Esophagus squamous epithelium (tissue), 4 donors: ENCODE data around the gene DDX46.

Source experiments
- CTCF ChIP-seq, 6 experiments: fragments of 450-650 bp in 4 of 6; fragments of 200-600 bp in 2 of 6; sonication (generic) in 2 of 6; IDR thresholded peaks; one replicate each; pipeline ENCODE4 v1.5.1; 2016 to 2019; ENCODE audit warnings: antibody characterized with exemption in 6 of 6, mild to moderate bottlenecking in 4 of 6, moderate library complexity in 4 of 6
- POLR2A ChIP-seq, 4 donors: fragments of 450-650 bp; IDR thresholded peaks; one replicate each; pipeline ENCODE4 v1.6.1; 2017; ENCODE audit warnings: antibody characterized with exemption in 4 of 4, mild to moderate bottlenecking in 4 of 4, moderate library complexity in 3 of 4

- TF ChIP-seq CTCF (IDR thresholded peaks at IDR 0.05), result peak; percentile 41 to 72 (median 49)
- TF ChIP-seq POLR2A (IDR thresholded peaks at IDR 0.05), result peak in 3 of 4 donors; percentile 53 to 93 (median 92)
Observed at GRCh38 chr5:134738133-134738962, 20.2 kb upstream of the DDX46 start, which contains the start of gene CAMLG.
